Measurements from ENCODE around the gene DDX42.
A peak's percentile ranks its signal among the peaks of the same experiment; 100 is the strongest.

DNA sequence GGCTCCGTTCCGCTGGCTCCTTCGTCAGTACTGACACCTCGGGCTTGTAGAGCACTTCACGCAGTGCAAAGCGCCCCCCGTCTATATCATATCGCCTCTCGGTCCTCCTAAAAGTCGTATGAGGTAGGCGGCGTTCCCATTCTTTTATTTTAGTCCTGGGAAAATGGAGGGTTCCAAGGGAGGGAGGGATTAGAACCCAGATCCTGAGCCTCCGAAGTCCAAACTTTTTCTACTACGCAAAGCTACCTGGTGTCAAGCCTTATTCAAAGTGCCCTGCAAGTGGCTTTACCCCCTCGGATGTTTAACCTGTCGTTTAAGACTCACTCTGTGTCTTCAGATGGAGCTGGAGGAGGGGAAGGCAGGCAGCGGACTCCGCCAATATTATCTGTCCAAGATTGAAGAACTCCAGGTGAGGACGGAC, 53.8 kb downstream of the DDX42 start:
- TF ChIP-seq, protein P1, sequence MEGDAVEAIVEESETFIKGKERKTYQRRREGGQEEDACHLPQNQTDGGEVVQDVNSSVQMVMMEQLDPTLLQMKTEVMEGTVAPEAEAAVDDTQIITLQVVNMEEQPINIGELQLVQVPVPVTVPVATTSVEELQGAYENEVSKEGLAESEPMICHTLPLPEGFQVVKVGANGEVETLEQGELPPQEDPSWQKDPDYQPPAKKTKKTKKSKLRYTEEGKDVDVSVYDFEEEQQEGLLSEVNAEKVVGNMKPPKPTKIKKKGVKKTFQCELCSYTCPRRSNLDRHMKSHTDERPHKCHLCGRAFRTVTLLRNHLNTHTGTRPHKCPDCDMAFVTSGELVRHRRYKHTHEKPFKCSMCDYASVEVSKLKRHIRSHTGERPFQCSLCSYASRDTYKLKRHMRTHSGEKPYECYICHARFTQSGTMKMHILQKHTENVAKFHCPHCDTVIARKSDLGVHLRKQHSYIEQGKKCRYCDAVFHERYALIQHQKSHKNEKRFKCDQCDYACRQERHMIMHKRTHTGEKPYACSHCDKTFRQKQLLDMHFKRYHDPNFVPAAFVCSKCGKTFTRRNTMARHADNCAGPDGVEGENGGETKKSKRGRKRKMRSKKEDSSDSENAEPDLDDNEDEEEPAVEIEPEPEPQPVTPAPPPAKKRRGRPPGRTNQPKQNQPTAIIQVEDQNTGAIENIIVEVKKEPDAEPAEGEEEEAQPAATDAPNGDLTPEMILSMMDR (IDR thresholded peaks at IDR 0.05; ENCODE audit: poor library complexity, severe bottlenecking) = peak; percentile 7
- TF ChIP-seq POLR2AphosphoS5 (IDR thresholded peaks at IDR 0.05) = no peak
- no peak for TF ChIP-seq EZH2 (IDR thresholded peaks at IDR 0.05; ENCODE audit: borderline replicate concordance, insufficient read depth, low read length, poor library complexity, severe bottlenecking)
- no peak for TF ChIP-seq TAF1 (IDR thresholded peaks at IDR 0.05; ENCODE audit: low read depth)
- TF ChIP-seq, protein P2, sequence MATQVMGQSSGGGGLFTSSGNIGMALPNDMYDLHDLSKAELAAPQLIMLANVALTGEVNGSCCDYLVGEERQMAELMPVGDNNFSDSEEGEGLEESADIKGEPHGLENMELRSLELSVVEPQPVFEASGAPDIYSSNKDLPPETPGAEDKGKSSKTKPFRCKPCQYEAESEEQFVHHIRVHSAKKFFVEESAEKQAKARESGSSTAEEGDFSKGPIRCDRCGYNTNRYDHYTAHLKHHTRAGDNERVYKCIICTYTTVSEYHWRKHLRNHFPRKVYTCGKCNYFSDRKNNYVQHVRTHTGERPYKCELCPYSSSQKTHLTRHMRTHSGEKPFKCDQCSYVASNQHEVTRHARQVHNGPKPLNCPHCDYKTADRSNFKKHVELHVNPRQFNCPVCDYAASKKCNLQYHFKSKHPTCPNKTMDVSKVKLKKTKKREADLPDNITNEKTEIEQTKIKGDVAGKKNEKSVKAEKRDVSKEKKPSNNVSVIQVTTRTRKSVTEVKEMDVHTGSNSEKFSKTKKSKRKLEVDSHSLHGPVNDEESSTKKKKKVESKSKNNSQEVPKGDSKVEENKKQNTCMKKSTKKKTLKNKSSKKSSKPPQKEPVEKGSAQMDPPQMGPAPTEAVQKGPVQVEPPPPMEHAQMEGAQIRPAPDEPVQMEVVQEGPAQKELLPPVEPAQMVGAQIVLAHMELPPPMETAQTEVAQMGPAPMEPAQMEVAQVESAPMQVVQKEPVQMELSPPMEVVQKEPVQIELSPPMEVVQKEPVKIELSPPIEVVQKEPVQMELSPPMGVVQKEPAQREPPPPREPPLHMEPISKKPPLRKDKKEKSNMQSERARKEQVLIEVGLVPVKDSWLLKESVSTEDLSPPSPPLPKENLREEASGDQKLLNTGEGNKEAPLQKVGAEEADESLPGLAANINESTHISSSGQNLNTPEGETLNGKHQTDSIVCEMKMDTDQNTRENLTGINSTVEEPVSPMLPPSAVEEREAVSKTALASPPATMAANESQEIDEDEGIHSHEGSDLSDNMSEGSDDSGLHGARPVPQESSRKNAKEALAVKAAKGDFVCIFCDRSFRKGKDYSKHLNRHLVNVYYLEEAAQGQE (IDR thresholded peaks at IDR 0.05; ENCODE audit: borderline replicate concordance) = no peak
